ENCODE measurements around the gene LPGAT1. TPM values are rescaled to one million over a fixed set of nuclear protein-coding genes. Genes with fewer than 3 reads are reported as not detected.

LPGAT1 gene
- total and polyA plus RNA-seq, 2 experiments from 2014 or later = 36.4 to 92.1 TPM

- no peak overlapping the region for H3K4me3 ChIP-seq
- TF ChIP-seq EZH2 (IDR thresholded peaks at IDR 0.05; ENCODE audit: borderline replicate concordance) = no peak
- no peak for TF ChIP-seq CTCF (IDR thresholded peaks at IDR 0.05; ENCODE audit: poor library complexity)
- no peak for TF ChIP-seq EZH2phosphoT487 (IDR thresholded peaks at IDR 0.05; ENCODE audit: low read depth, severe bottlenecking, unreplicated experiment)
- H3K27me3 ChIP-seq = no peaks in the 10 kb centered on the region
- no peak overlapping the region for H3K27ac ChIP-seq
- no peaks in the 10 kb centered on the region for H3K9me2 ChIP-seq (replicated peaks; ENCODE audit: insufficient read depth)
- H4K20me1 ChIP-seq (ENCODE audit: insufficient read depth, poor library complexity, severe bottlenecking) = peaks cover 6% of the 10 kb centered on the region
- H3K4me1 ChIP-seq (ENCODE audit: insufficient read depth) = peaks cover 3% of the 10 kb centered on the region
- DNase-seq (ENCODE audit: low spot score) = no peak
- no peak overlapping the region for H2AFZ ChIP-seq
- no peak overlapping the region for H3K4me2 ChIP-seq
- H3K36me3 ChIP-seq (replicated peaks; ENCODE audit: insufficient read depth, low read depth) = no peaks in the 10 kb centered on the region
- peaks cover 86% of the 10 kb centered on the region for H3K79me2 ChIP-seq
- no peaks in the 10 kb centered on the region for H3K9me3 ChIP-seq (ENCODE audit: low read depth)
- WGBS (ENCODE audit: low lambda C conversion rate, missing lambda C conversion rate) = 92% methylated on average over 5 of the region's 5 CpGs
Measured at GRCh38 chr1:211822677-211823407, 7.7 kb downstream of the LPGAT1 start.

- Histone ChIP-seq H3K27me3 (no peaks in the 10 kb centered on the region), H3K4me1 (ENCODE audit: insufficient read depth) (no peaks in the 10 kb centered on the region), H3K9me2 (replicated peaks; ENCODE audit: insufficient read depth) (no peaks in the 10 kb centered on the region), H3K79me2 (peaks cover 56% of the 10 kb centered on the region), H4K20me1 (ENCODE audit: insufficient read depth, poor library complexity, severe bottlenecking) (peaks cover 3% of the 10 kb centered on the region), H3K27ac (no peak overlapping the region), H3K4me2 (no peak overlapping the region), H3K9me3 (ENCODE audit: low read depth) (no peaks in the 10 kb centered on the region), H2AFZ (no peak overlapping the region), H3K36me3 (replicated peaks; ENCODE audit: insufficient read depth, low read depth) (no peaks in the 10 kb centered on the region), H3K4me3 (no peak overlapping the region)
- TF ChIP-seq EZH2phosphoT487 (IDR thresholded peaks at IDR 0.05; ENCODE audit: low read depth, severe bottlenecking, unreplicated experiment) = no peak
- no peak for TF ChIP-seq CTCF (IDR thresholded peaks at IDR 0.05; ENCODE audit: poor library complexity)
- no peak for TF ChIP-seq EZH2 (IDR thresholded peaks at IDR 0.05; ENCODE audit: borderline replicate concordance)
- no peak for DNase-seq (ENCODE audit: low spot score)
Measured at GRCh38 chr1:211816586-211816985, 14.0 kb downstream of the LPGAT1 start.

- H3K9me2 ChIP-seq (replicated peaks; ENCODE audit: insufficient read depth) = no peaks in the 10 kb centered on the region
- no peaks in the 10 kb centered on the region for H4K20me1 ChIP-seq (ENCODE audit: insufficient read depth, poor library complexity, severe bottlenecking)
- H3K4me3 ChIP-seq = no peak overlapping the region
- H3K79me2 ChIP-seq = peaks cover 42% of the 10 kb centered on the region
- DNase-seq (ENCODE audit: low spot score) = no peak
- no peak overlapping the region for H3K4me2 ChIP-seq
- no peaks in the 10 kb centered on the region for H3K36me3 ChIP-seq (replicated peaks; ENCODE audit: insufficient read depth, low read depth)
- no peaks in the 10 kb centered on the region for H3K4me1 ChIP-seq (ENCODE audit: insufficient read depth)
- whole genome bisulfite sequencing (ENCODE audit: low lambda C conversion rate, missing lambda C conversion rate) = 97% methylated on average over 1 of the region's 1 CpG
- no peak overlapping the region for H3K27ac ChIP-seq
- no peaks in the 10 kb centered on the region for H3K9me3 ChIP-seq (ENCODE audit: low read depth)
- TF ChIP-seq EZH2phosphoT487 (IDR thresholded peaks at IDR 0.05; ENCODE audit: low read depth, severe bottlenecking, unreplicated experiment) (no peak), EZH2 (IDR thresholded peaks at IDR 0.05; ENCODE audit: borderline replicate concordance) (no peak), CTCF (IDR thresholded peaks at IDR 0.05; ENCODE audit: poor library complexity) (no peak)
- no peak overlapping the region for H2AFZ ChIP-seq
- H3K27me3 ChIP-seq = no peaks in the 10 kb centered on the region
Measured at GRCh38 chr1:211814313-211814712, 16.2 kb downstream of the LPGAT1 start.
